ENCODE measurements around the gene NUDT17.
"Not testable (repeated sequence)": the region's sequence is repeated elsewhere in the genome, so short reads cannot be mapped to it uniquely, and the experiment has no call there.

Gene NUDT17, protein sequence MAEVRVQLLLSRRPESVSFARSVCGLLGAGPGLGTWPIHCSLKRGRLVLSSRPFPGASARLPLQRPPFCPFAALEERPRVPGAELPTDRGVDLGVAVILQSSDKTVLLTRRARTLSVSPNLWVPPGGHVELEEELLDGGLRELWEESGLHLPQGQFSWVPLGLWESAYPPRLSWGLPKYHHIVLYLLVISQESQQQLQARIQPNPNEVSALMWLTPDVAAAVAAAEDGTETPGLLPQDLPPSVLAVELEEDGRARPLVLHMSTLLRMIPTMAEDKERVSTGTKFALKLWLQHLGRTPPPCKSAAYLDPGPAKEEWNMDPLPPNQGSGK

DNA sequence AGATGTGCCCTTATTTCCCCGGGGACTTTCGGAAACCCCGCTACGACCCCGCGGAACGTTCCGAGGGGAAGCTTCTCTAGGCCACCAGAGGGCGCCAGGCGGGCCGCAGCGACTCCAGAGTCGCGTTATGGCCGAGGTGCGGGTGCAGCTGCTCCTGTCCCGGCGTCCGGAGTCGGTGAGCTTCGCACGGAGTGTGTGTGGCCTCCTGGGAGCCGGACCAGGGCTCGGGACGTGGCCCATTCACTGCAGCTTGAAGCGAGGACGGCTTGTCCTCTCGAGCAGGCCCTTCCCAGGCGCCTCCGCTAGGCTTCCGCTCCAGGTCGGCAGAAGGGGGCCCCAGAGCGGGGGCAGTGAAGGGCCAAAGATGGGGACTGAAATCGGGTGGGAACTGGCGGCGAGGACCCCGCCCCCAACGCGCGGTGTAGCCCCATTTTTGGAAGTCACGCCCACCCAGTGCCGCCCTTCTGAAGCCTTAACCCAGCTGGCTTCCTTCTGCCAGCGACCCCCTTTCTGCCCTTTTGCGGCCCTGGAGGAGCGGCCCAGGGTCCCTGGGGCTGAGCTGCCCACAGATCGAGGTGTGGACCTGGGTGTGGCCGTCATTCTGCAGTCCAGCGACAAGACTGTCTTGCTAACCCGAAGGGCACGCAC is at the start of gene NUDT17:
TSS of gene NUDT17 (plus strand) at position 117 of the 648 bp plus-strand sequence. CDS start at position 128, 11 bp downstream.
- peak; percentile 81 for DNase-seq

DNA sequence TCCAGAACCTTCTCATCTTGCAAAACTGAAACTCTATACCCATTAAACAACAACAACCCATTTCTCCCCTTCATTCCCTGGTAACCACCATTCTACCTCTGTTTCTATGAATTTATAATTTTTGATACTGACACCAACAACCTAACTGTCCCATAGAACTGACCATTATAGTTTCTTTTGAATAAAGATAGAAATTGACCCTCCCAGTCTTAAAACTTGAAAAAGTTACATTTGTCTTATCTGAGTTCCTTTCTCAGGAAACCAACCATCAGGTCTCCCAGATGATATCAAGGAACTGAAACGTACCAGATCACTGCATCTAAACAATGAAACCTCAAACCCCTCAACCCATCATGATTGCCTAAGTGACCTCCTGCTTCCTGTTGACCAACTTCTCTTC is 48.7 kb upstream of the NUDT17 start:
- DNase-seq: no peak

DNA sequence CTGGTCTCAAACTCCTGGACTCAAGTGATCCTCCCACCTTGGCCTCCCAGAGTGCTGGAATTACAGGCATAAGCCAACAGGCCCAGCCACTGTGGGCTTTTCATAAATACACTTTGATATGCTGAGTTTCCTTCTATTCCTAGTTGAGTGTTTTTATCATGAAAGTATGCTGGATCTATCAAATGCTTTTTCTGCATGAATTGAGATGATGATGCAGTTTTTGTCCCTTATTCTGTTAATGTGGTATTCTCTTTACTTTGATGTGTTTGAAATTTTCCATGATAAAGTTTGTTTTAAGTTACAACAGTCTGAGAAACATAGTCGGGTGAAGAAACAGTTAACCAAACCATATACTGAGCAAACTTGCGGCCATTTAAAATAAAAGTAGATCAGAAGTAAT is 45.6 kb upstream of the NUDT17 start:
- no peak for DNase-seq

DNA sequence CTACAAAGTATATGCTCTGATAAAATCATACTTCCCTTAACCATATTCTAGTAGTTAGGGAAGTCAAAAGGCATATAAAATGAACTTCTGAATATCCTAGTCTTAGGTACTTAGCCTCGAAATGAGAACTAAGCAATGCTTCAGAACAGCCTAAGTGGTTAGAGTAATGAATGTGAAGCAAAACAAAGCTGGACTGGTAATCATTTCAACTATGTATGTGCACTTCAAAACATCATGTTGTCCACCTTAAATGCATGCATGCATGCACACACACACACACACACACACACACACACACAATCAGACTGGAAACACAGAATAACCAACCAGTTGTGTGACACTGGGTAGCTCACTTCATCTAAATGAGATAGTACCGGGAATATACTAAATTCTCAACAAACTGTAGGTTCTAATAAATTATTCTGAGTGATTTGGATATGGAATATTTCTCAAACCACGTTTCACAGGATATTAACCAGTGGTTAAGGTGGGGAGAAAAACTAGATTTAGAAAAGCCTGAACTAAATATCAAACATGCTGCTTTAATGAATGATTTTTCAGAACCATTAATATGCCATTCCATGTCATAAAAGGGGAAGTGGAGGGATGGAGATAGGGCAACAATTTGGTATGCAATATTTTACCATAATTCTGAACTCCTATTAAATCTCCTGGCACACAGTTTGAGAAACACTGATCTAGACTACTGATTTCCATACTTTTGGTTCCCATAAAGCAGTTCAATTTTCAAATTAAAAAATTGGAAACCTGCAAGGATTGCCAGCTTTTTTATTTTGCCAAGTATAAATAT is 41.0 kb upstream of the NUDT17 start:
- no peak for DNase-seq

DNA sequence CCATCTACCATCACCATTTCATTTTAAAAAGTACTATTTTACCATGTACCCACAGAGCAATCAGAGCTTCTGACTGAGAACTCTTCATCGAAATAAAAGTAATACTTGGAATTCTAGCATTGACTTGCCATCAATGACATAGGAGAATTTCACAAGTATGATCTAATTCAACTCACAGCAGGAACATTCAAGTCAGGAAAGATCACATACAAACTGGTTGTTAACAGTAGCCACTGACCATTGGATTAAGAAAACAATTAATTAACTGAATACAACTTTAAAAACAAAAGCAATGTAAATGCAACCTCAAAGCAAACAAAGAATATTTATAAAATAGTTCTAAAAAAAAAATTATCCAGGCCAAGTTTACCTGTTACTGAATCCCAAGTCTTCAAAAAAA is 40.4 kb upstream of the NUDT17 start:
- DNase-seq: peak; percentile 14

DNA sequence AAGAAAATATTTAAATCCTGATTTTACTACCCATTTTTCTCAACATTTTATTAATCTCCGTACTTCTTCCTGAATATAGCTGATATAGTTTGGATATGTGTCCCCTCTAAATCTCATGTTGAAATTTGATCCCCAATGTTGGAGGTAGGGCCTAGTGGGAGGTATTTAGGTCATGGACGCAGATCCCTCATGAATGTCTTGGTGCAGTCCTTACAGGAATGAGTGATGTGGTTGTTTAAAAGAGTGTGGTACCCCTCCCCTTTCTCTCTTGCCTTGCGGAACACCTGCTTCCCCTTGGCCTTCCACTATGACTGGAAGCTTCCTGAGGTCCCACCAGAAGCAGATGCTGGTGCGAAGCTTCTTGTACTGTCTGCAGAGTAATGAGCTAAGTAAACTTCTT is 39.0 kb upstream of the NUDT17 start:
- no peak for DNase-seq

DNA sequence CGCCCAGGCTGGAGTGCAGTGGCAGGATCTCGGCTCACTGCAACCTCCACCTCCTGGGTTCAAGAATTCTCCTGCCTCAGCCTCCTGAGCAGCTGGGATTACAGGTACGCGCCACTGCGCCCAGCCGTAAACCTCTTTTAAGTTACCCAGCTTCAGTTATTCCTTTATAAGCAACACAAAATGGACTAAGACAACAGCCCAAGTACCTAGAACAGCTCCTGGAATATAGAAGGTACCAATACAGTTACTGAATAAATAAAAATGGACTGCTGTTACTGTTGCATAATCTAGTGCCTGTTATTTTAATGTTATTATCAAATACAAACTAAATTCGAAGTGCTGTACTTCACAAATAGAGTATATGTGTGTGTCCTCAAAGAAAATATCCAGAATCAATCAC is 38.6 kb upstream of the NUDT17 start:
- no peak for DNase-seq

DNA sequence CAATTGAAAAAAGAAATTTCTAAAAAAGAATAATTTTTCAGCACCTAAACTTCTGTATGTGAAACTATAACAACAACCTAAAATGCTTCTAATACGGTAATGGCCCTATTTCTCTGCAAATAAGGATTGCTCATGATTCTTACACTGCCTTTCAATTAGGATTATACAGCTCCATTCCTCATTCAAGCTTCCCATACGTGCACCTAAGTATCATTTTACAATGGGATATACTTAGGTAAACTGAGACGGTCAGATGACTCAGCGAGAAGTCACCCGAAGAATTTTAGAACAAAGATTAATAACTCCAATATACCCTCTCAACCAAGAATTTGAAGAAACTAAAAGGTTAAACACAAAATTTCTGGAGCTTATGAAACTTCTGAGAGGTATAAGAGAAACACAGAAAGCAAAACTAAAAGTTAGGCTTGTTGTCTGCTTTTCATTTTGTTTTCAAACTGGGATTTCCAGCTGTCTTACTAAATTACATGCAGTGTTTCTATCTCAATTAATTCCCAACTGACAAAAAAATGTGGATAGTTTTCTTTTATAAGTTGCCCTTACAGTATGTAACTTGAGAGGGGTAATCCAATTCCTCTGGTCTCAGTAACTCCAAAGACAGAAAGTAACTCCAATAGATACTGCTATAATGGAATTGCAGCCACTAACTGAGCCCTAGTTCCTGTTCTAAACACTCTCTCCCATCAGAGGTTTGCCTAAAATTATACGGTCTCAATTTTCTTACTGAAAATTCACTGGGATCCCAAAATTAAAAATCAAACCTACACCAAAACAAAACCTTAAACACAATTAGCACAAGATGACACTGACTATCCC is 32.2 kb upstream of the NUDT17 start:
- DNase-seq: not testable (repeated sequence)

DNA sequence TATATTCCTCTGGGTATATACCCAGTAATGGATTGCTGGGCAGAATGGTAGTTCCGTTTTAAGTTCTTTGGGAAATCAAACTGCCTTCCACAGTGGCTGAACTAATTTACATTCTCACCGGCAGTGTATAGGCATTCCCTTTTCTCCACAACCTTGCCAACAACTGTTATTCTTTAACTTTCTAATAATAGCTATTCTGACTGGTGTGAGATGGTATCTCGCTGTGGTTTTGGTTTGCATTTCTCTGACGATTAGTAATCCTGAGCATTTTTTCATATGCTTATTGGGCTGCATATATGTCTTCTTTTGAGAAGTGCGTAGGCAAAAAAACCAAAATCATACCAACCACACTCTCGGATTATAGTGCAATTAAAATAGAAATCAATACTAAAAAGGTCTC is 27.3 kb upstream of the NUDT17 start:
- DNase-seq: peak; percentile 70

DNA sequence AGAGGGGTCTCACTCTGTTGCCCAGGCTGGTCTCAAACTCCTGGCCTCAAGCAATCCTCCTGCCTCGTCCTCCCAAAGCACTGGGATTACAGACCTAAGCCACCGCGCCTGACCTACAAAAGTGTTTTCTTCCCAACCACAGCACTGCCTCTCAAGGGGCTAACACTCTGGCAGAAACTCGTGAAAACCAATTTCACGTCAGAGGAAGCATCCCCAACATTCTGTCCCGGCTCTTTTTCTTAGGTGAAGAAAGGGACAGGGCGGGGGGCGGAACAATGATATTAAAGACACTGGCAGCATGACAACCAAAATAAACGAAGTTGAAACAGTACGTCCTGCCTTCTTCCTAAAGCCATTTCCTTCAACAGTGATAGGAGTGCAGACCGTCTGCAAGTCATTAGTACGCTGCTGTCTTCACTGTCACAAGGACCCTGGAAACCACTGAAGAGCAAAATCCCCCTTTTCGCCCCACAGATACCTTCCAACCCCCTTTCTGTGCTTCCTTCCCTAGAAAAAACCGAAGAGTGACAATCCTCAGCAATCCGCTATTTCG is 22.6 kb upstream of the NUDT17 start:
- DNase-seq: not testable (repeated sequence)

DNA sequence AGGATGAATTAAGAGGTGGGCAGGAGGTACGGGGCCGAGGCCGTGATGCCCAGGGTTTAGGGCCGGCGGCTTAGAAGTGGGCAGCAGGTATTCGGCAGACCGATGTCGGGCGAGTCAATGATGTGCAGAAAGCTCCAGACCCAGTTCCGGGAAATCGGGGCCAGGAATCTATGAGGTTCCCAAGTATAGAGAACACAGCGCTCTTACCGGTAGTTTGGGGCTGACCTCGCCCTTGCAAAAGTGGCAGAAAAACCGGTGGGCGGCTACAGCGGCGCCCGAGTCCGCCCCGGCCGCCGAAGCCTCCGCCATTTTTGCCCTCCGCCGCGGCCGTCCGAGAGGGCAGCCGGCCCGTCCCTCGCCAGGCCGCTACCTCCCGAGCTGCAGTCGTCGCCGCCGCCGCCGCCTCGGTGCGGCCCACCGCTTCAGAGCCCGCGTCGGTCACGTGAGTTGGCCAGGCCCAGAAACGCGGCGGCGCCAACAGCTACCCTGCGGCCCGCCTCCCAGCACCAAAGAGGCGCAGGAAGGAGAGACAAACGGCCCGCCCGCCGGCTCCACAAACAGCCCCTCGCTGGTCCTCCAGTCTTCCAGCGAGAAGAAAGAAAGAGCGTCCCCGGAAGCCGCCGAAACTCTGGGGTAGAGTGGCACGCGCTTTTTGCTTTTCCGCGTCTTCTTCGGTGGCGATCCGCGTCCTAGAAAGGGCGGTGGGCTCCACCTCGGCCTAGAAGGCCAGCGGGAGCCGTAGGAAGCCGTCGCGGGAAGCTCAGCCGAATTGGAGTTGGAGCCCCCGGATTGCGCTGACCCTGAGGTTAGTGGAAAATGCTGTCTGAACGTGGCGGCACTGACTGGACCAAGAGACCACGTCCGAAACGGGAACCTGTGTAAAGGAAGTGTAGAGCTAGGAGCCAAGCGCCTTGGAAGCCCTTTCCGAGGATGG is 21.6 kb upstream of the NUDT17 start, which contains the start of the genes POLR3C and RNF115:
TSS of gene POLR3C (plus strand) at position 636 of the 934 bp plus-strand sequence. CDS start 1,577 bp downstream, outside the sequence.
TSS of gene RNF115 (minus strand) at position 531 of the 934 bp plus-strand sequence. CDS start at position 309, 222 bp downstream.
- DNase-seq: peak; percentile 94

DNA sequence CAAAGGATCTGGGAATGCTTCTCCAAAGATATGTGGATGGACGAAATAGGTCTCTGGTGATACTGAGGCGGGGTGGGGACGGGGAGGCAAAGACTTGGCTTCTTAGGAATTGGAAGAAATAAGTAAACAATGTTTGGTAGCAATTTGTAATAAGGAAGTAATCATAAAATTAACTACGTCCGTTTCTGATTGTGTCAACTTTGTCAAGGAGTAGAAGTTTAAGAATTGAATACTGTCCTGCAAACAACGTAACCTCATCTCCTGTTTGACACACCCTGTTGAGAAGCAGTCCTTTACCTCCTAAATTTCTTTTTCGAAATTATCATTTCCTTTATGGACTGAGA is 21.0 kb upstream of the NUDT17 start:
- DNase-seq: no peak

DNA sequence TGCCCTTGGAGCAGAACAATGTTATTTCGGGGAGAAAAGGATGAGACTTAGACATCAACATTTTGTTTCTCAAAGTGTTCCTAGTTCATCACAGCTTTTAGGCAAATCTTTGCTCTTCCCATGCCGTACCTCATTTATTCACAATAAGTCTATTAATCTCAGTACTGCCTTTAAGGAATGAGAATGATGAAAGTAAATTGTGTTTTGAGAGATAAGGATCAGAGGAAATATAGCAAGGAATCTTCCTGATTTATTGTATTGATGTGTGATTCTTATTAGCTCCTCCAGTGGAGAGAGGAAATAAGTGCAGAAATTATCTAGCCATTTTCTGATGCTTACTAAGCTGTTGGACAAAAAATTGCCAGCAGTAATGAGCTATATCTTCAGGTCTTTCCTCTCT is 19.4 kb upstream of the NUDT17 start:
- DNase-seq: no peak

DNA sequence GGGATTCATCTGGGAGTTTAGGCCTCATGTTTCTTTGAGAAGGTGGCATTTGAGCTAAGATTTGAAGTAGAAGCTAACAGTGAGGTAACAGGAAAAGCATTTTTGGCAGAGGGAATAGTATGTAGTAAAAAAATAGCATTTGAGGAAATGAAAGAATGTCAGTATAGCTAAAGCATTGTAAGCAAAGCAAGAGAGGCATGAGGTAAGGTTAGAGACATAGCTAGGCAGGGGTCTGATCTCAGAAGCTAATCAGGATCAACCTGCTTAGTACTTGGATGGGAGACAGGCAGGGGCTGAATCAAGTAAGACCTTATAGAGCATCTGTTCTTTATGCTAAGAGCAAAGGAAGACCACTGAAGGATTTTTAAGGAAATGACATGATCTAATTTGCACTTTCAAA is 17.5 kb upstream of the NUDT17 start:
- no peak for DNase-seq

DNA sequence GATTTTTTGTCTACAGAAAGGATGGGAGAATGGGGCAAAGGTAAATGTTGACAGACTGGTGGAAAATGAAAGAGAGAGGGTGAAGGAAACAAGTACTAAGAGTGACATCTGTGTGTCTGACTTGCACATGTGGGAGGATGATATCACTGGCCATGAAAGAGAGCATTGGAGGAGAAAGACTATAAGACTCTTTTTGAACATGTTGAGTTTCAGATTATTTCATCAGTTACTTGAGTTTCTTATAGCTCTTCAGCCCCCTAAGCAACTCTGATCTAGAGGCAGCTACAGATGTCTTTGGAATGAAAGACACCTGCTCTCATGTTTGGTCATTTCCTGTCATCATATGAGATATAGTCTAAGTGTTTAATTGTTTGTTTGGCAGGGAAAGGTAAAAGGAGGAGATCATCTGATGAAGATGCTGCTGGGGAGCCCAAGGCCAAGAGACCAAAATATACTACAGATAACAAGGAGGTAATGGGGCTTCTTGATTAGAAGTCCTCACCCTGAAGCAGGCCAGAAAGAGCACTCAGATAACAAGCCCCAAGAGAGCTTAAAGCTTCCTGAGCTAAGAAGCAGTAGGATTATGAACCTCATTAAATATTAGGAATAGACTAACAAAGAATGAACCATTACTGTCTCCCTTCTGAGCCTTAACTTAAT is 16.9 kb upstream of the NUDT17 start:
- no peak for DNase-seq

DNA sequence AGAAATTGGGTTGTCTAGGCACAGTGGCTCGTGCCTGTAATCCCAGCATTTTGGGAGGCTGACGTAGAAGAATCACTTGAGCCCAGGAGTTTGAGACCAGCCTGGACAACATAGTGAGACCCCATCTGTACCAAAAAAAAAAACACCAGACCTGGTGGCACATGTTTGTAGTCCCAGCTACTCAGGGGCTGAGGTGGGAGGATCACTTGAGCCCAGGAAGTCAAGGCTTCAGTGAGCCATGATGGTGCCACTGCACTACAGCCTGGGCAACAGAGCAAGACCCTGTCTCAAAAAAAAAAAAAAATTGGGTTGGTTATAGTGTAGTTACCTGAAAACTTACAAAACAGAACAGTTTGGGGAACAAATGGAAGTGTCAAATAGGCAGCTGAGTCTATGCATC is 14.6 kb upstream of the NUDT17 start:
- not testable (repeated sequence) for DNase-seq

DNA sequence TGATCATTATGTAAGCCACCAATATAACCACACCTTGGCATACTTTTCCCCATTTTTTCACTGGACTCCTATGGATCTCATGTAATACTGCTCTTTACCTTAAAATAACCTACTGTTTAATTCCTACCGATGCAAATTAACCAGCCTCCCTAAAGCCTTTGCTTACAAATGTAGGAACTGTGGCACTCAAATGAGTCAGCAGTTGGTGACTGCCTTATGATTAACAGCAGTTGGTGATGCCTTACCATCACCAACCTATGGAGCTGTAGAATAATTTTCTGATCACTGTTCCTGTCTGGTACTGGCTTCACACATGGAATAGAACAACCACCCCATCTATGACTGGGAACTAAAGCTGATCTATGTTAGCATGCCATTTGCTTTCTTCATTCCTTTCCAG is 7.8 kb upstream of the NUDT17 start:
- DNase-seq: no peak

DNA sequence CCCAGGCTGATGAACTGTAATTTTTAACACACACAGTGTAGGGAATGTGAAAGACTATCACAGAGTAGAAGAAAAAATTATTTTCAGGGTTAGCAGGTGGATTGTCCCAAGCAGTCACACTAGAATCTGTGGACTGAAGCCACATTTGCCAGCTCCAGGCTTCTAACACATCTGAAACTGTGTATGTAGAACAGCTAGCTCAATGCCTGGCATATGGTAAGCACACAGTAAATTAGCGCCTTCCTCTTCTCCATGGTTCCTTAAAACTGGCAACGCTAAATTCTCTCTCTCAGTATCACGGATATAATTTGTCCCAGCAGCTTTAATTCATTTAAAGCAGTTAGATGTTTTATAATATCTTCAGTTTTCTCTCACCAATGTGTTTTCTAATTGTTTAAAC is 2.4 kb upstream of the NUDT17 start:
- no peak for DNase-seq

DNA sequence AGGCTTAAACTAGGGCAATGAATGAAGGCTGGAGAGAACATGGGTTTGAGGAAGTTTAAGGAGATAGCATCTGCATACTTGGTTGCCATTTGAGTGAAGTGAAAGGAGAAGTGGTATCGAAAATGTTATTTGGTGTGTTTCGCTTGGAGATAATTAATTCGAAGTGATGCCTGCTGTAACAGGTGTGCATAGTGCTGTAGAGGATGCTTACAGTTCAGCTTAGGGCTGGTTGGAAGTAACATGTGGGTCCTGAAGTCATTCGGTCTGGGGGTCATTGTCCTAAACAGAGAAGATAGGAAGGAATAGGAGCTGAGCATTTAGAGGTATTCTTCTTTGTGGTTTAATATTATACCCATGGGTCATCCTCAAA is 301 bp upstream of the NUDT17 start:
- DNase-seq: no peak

DNA sequence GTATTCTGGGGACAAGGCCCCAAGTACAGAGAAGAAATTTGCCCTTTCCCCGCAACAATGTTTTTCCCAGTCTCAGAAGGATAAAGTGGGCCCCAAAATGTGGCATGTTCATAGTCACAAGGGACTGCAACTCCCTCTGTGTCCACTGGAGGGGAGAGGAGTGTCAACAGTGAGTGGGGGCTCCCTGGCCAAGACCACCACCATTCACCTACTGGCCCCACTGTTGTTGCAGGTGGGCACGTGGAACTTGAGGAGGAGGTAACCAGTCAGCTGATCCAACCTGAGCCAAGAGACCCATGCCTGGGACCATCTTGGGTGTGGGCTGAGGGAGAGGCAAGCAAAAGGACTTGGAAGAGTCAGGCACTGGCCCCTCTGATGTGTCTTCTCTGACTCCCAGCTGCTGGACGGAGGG is 777 bp downstream of the NUDT17 start:
- DNase-seq: peak; percentile 44

DNA sequence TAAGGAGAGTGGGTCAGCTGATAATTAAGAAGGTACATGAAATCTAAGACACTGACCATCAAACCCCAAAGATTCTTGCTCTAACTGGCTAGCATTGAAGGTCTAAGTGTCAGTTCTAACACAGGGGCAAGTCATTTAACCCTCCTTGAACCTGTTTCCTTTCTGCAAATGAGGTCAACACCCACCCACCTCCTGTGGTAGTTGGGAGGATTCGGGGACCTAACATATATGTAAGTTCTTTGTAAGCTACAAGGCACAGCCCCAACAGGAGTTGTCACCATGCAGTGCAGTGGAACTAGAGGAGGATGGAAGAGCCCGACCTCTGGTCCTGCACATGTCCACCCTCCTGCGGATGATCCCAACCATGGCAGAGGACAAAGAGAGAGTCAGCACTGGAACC is 2.4 kb downstream of the NUDT17 start:
- no peak for DNase-seq

Measured in EL (cell line).